OCI-LY1 (cell line): ENCODE data around the gene METTL3.

ENCODE experiments used
- CTCF ChIP-seq: fragments of 200-600 bp; sonication (generic), shearing (Covaris generic); IDR thresholded peaks from 2 replicates; pipeline ENCODE4 v1.5.1; 2017; ENCODE audit warnings: mild to moderate bottlenecking, antibody characterized with exemption, low read length, moderate library complexity, mixed read lengths
- EZH2 ChIP-seq: fragments of 200-600 bp; sonication (generic), shearing (Covaris generic); IDR thresholded peaks from 2 replicates; pipeline ENCODE4 v1.8.0; 2017; ENCODE audit warnings: borderline replicate concordance, mixed run types, mild to moderate bottlenecking, antibody characterized with exemption, low read length, moderate library complexity, mixed read lengths

- no peak for TF ChIP-seq CTCF
- no peak for TF ChIP-seq EZH2
Observed at GRCh38 chr14:21509432-21510143, 1.6 kb downstream of the METTL3 start.
